ENCODE results near the gene RAPGEFL1.
"Not testable (repeated sequence)": the region's sequence is repeated elsewhere in the genome, so short reads cannot be mapped to it uniquely, and the experiment has no call there.

Gene RAPGEFL1

GRCh38 chr17:40218006-40218739, 40.9 kb downstream of the RAPGEFL1 start:
- Histone ChIP-seq H3K27me3 (ENCODE audit: insufficient read depth, insufficient read length) (no peaks in the 10 kb centered on the region), H3K4me1 (ENCODE audit: insufficient read depth, insufficient read length) (no peaks in the 10 kb centered on the region), H3K36me3 (ENCODE audit: insufficient read depth, insufficient read length, low read length) (no peaks in the 10 kb centered on the region), H3K9me3 (ENCODE audit: insufficient read depth, low read length) (no peaks in the 10 kb centered on the region), H3K4me3 (ENCODE audit: insufficient read length, low read depth) (no peak overlapping the region), H3K9ac (ENCODE audit: insufficient read length, low read depth) (no peak overlapping the region)
- DNase-seq (ENCODE audit: low read depth, low spot score): no peak
- no peak for TF ChIP-seq ZNF274 (IDR thresholded peaks at IDR 0.05; ENCODE audit: low read depth, low read length)
- no peak for TF ChIP-seq SUZ12 (IDR thresholded peaks at IDR 0.05; ENCODE audit: extremely low read depth, insufficient read depth, insufficient read length)
- no peak for TF ChIP-seq YY1 (IDR thresholded peaks at IDR 0.05; ENCODE audit: insufficient read depth, insufficient read length)

DNA sequence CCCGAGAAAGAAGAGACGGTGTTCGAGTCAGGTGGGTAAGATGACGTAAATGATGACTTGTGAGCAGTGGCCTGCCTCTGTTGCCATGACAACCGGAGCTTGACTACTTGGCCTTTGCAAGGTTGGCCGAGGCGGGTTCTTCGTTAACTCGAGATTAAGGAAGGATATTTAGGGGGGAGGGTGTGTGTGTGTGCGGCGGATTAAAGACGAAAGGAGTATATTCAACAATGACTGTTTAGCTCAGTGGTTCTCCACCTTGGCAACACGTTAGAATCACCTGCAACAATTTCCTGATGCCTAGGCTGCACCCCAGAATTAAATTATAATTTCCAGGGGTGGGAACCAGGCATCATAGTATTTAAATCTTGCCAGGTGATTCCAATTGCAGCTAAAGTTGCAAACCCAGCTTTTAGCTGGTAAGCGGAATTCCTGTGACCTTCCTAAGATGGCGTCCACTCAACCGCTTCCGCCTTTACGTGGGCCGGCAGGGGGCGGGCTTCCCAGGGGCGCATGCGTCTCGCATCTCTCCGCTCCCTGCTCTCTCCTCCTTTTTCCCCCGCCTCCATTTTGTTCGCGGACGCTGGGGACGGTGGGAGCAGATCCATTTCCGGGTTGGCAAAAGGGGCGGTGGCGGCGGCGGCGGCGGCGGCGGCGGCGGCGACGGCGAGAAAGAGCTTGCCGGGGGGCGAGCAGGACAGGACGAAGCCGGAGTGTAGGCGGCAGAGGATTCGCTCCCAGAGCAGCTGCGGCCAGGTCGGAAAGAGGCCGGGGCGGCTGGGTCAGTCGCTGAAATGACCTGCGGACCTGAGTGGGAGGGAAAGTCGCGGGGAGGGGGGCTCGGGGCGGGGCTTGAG, 41.7 kb downstream of the RAPGEFL1 start, which contains the start of gene WIPF2:
WIPF2 (plus strand) TSS at position 565 of the 854 bp plus-strand sequence. CDS start 37,156 bp downstream, outside the sequence.
- Histone ChIP-seq H3K4me3 (ENCODE audit: insufficient read length, low read depth) (peak within 1 kb of the TSS; percentile 94), H3K9ac (ENCODE audit: insufficient read length, low read depth) (peak within 1 kb of the TSS; percentile 86), H3K27me3 (ENCODE audit: insufficient read depth, insufficient read length) (no peaks in the 10 kb centered on the region), H3K4me1 (ENCODE audit: insufficient read depth, insufficient read length) (no peaks in the 10 kb centered on the region), H3K36me3 (ENCODE audit: insufficient read depth, insufficient read length, low read length) (no peaks in the 10 kb centered on the region), H3K9me3 (ENCODE audit: insufficient read depth, low read length) (no peaks in the 10 kb centered on the region)
- DNase-seq (ENCODE audit: low read depth, low spot score): peak; percentile 93
- TF ChIP-seq YY1 (IDR thresholded peaks at IDR 0.05; ENCODE audit: insufficient read depth, insufficient read length): peak; percentile 93
- no peak for TF ChIP-seq ZNF274 (IDR thresholded peaks at IDR 0.05; ENCODE audit: low read depth, low read length)
- TF ChIP-seq SUZ12 (IDR thresholded peaks at IDR 0.05; ENCODE audit: extremely low read depth, insufficient read depth, insufficient read length): no peak

DNA sequence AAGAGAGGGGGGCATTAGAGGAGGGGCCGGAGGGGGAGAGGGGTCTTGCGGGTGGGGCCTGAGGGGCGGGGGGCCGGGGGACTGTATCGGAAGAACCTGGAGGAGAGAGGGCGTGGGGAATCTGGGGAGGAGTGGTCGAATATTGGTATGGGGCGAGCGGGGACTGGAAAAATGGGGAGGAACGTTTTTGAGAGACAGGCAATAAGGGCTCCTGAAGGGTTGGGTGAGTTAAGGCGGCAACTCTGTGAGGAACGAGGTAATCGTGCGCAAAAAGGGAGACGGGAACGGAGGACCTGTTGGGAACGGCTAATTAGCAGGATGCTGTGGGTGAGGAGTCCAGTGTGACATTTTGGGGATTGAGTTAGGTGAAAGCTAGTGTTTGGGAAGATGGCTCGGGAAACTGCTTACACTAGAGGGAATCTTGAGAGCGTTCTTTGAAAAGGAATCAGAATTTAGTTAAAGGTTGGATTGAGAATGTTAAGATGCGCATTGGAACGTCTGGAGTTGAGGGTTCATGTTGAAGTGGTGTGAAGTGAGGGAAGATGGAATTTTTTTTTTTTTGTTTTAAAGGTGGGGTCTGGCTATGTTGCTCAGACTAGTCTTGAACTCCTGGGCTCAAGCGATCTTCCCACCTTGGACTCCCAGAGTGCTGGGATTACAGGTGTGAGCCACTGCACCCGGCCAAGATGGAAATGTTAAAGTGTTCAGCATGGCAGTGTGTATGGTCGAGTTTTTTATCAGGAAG, 42.5 kb downstream of the RAPGEFL1 start:
- H3K27me3 ChIP-seq (ENCODE audit: insufficient read depth, insufficient read length): no peaks in the 10 kb centered on the region
- no peaks in the 10 kb centered on the region for H3K4me1 ChIP-seq (ENCODE audit: insufficient read depth, insufficient read length)
- H3K9me3 ChIP-seq (ENCODE audit: insufficient read depth, low read length): no peaks in the 10 kb centered on the region
- H3K9ac ChIP-seq (ENCODE audit: insufficient read length, low read depth): peak overlapping the region; percentile 86
- peak overlapping the region; percentile 94 for H3K4me3 ChIP-seq (ENCODE audit: insufficient read length, low read depth)
- no peaks in the 10 kb centered on the region for H3K36me3 ChIP-seq (ENCODE audit: insufficient read depth, insufficient read length, low read length)
- TF ChIP-seq YY1 (IDR thresholded peaks at IDR 0.05; ENCODE audit: insufficient read depth, insufficient read length) (no peak), SUZ12 (IDR thresholded peaks at IDR 0.05; ENCODE audit: extremely low read depth, insufficient read depth, insufficient read length) (no peak), ZNF274 (IDR thresholded peaks at IDR 0.05; ENCODE audit: low read depth, low read length) (no peak)
- DNase-seq (ENCODE audit: low read depth, low spot score): no peak

DNA sequence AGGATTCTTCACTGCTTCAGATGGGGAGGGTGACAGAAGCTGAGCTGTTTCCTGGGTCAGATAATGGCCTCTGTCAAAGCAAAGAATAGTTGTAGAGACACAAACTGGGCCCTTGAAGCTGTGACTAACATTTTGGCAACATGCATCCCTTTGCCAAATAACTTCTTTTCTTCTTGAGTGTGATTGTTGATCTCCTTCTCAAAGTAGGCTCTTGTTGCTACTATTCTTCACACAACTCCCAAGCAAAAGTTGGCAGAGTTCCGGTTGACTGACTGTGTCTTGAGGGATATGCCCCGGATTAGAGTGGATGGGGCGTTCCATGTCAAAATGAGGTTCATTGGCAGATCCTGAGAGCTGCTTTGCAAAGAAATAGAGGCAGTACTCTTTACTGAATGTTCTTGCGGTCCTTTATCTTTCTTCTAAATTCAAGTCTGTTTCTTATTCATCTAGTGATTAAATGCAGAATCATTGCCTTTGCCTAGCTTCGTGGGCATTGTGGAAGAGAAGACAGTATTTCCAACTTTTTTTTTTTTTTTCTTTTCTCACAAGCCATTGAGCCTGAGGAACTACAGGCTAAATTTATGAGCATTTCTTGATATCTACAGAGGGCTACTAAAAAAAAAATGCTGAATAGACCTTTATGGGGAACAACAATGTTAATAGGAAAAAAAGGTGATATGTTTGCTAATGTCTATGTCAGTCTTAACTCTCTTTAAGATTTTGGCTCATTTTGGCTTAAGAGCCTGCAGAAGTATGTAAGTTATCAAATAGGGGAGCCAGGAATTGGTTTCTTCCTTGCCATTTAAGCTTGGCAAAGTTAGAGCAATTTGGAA, 47.7 kb downstream of the RAPGEFL1 start:
- no peak overlapping the region for H3K4me3 ChIP-seq (ENCODE audit: insufficient read length, low read depth)
- TF ChIP-seq ZNF274 (IDR thresholded peaks at IDR 0.05; ENCODE audit: low read depth, low read length): no peak
- no peak for TF ChIP-seq YY1 (IDR thresholded peaks at IDR 0.05; ENCODE audit: insufficient read depth, insufficient read length)
- no peak for TF ChIP-seq SUZ12 (IDR thresholded peaks at IDR 0.05; ENCODE audit: extremely low read depth, insufficient read depth, insufficient read length)
- no peak overlapping the region for H3K9ac ChIP-seq (ENCODE audit: insufficient read length, low read depth)
- peaks cover 8% of the 10 kb centered on the region for H3K36me3 ChIP-seq (ENCODE audit: insufficient read depth, insufficient read length, low read length)
- H3K9me3 ChIP-seq (ENCODE audit: insufficient read depth, low read length): no peaks in the 10 kb centered on the region
- no peaks in the 10 kb centered on the region for H3K27me3 ChIP-seq (ENCODE audit: insufficient read depth, insufficient read length)
- no peaks in the 10 kb centered on the region for H3K4me1 ChIP-seq (ENCODE audit: insufficient read depth, insufficient read length)
- no peak for DNase-seq (ENCODE audit: low read depth, low spot score)

DNA sequence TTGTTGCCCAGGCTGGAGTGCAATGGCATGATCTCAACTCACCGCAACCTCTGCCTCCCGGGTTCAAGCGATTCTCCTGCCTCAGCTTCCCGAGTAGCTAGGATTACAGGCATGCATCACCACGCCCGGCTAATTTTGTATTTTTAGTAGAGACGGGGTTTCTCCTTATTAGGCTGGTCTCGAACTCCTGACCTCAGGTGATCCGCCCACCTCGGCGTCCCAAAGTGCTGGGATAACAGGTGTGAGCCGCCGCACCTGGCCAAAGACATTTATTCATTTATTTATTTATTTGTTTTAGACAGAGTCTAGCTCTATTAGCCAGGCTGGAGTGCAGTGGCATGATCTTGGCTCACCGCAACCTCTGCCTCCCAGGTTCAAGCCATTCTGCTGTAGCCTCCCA, 51.9 kb downstream of the RAPGEFL1 start:
- not testable (repeated sequence) for H3K27me3 ChIP-seq (ENCODE audit: insufficient read depth, insufficient read length); DNase-seq (ENCODE audit: low read depth, low spot score); H3K4me1 ChIP-seq (ENCODE audit: insufficient read depth, insufficient read length); H3K4me3 ChIP-seq (ENCODE audit: insufficient read length, low read depth); H3K9ac ChIP-seq (ENCODE audit: insufficient read length, low read depth); H3K9me3 ChIP-seq (ENCODE audit: insufficient read depth, low read length)
- peaks cover 26% of the 10 kb centered on the region for H3K36me3 ChIP-seq (ENCODE audit: insufficient read depth, insufficient read length, low read length)

DNA sequence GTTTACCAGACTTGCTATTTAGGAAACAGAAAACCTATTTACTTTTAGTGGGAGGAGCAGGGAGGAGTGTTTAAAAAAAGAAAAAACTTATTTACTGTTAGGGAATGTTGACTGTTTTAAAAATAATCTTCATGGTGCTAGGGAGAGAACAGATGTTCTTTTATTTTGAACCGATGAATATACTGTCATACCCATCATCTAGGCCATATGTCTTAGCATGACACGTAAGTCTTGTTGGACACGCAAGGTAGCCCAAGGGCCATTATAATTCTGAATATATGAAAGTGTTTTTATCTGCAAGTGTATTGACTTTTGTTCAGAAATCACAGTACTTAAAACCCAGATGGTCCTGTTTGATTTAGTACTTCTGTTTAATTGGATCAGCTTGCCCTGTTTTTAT, 53.4 kb downstream of the RAPGEFL1 start:
- Histone ChIP-seq H3K27me3 (ENCODE audit: insufficient read depth, insufficient read length) (no peaks in the 10 kb centered on the region), H3K9ac (ENCODE audit: insufficient read length, low read depth) (no peak overlapping the region), H3K9me3 (ENCODE audit: insufficient read depth, low read length) (no peaks in the 10 kb centered on the region), H3K4me3 (ENCODE audit: insufficient read length, low read depth) (no peak overlapping the region), H3K36me3 (ENCODE audit: insufficient read depth, insufficient read length, low read length) (peaks cover 28% of the 10 kb centered on the region), H3K4me1 (ENCODE audit: insufficient read depth, insufficient read length) (no peaks in the 10 kb centered on the region)
- TF ChIP-seq YY1 (IDR thresholded peaks at IDR 0.05; ENCODE audit: insufficient read depth, insufficient read length) (no peak), SUZ12 (IDR thresholded peaks at IDR 0.05; ENCODE audit: extremely low read depth, insufficient read depth, insufficient read length) (no peak), ZNF274 (IDR thresholded peaks at IDR 0.05; ENCODE audit: low read depth, low read length) (no peak)
- DNase-seq (ENCODE audit: low read depth, low spot score): no peak

GRCh38 chr17:40231928-40232327, 54.7 kb downstream of the RAPGEFL1 start:
- peaks cover 28% of the 10 kb centered on the region for H3K36me3 ChIP-seq (ENCODE audit: insufficient read depth, insufficient read length, low read length)
- H3K4me1 ChIP-seq (ENCODE audit: insufficient read depth, insufficient read length); H3K9ac ChIP-seq (ENCODE audit: insufficient read length, low read depth); DNase-seq (ENCODE audit: low read depth, low spot score); H3K4me3 ChIP-seq (ENCODE audit: insufficient read length, low read depth); H3K9me3 ChIP-seq (ENCODE audit: insufficient read depth, low read length); H3K27me3 ChIP-seq (ENCODE audit: insufficient read depth, insufficient read length): not testable (repeated sequence)
